Caco-2 (cell line): Measurements from ENCODE around the gene PTGFRN. TPM values are rescaled to one million over a fixed set of nuclear protein-coding genes. Genes with fewer than 3 reads are reported as not detected.

ENCODE experiments used
- BruUV-seq: library from RNA; stranded (reverse); fragments of 400-500 nt; replicated peaks from 2 replicates; lab custom pipeline; 2021; lab: Mats Ljungman, UMichigan
- CTCF ChIA-PET: fragments of 300-600 bp; sonication (Branson Sonifier 250); formaldehyde crosslinking; loops from one replicate; lab custom pipeline; 2022; ENCODE audit warnings: antibody characterized with exemption; lab: Charles Lee
- POLR2A ChIA-PET: fragments of 300-600 bp; sonication (Branson Sonifier 250); formaldehyde crosslinking; loops from one replicate; lab custom pipeline; 2022; ENCODE audit warnings: antibody characterized with exemption; lab: Charles Lee
- DNase-seq, 2 experiments: peaks; one replicate each; pipeline versions ENCODE4 v3.0.0 to v3.0.0-alpha.2; 2020 to 2022
- H3K27me3 ChIP-seq: replicated peaks from 2 replicates; pipeline ENCODE4 v1.6.0; 2011; ENCODE audit warnings: low read length; ENCODE audit not compliant: control insufficient read depth, insufficient read depth
- H3K36me3 ChIP-seq: 2 replicates; pipeline ENCODE4 v1.5.1; 2011; ENCODE audit warnings: low read length; ENCODE audit not compliant: control insufficient read depth, insufficient read depth
- H3K4me1 ChIP-seq: fragments of 250-450 bp; sonication (Bioruptor Pico); 2 replicates; pipeline ENCODE4 v1.5.1; 2020; ENCODE audit warnings: mild to moderate bottlenecking
- H3K4me3 ChIP-seq: 2 replicates; pipeline ENCODE4 v1.5.1; 2011; ENCODE audit warnings: low read depth, mild to moderate bottlenecking, control low read depth, low read length
- H3K9me3 ChIP-seq: fragments of 250-450 bp; sonication (Bioruptor Pico); 2 replicates; pipeline ENCODE4 v1.5.1; 2020; ENCODE audit warnings: mild to moderate bottlenecking, moderate library complexity
- H3K27ac Mint-ChIP-seq: one replicate; pipeline ENCODE4 v1.8.0; 2022; ENCODE audit warnings: mixed read lengths; ENCODE audit not compliant: unreplicated experiment
- H3K27me3 Mint-ChIP-seq: one replicate; pipeline ENCODE4 v1.8.0; 2022; ENCODE audit warnings: mixed read lengths; ENCODE audit not compliant: insufficient read depth, unreplicated experiment
- H3K36me3 Mint-ChIP-seq: one replicate; pipeline ENCODE4 v1.8.0; 2022; ENCODE audit warnings: mild to moderate bottlenecking, mixed read lengths; ENCODE audit not compliant: insufficient read depth, unreplicated experiment
- H3K4me1 Mint-ChIP-seq: one replicate; pipeline ENCODE4 v1.8.0; 2022; ENCODE audit warnings: low read depth, mixed read lengths; ENCODE audit not compliant: unreplicated experiment
- H3K4me3 Mint-ChIP-seq: one replicate; pipeline ENCODE4 v1.8.0; 2022; ENCODE audit warnings: mild to moderate bottlenecking, moderate library complexity, mixed read lengths; ENCODE audit not compliant: unreplicated experiment
- H3K9me3 Mint-ChIP-seq: one replicate; pipeline ENCODE4 v1.8.0; 2022; ENCODE audit warnings: mixed read lengths; ENCODE audit not compliant: unreplicated experiment
- CTCF ChIP-seq, 2 experiments: fragments of 200-600 bp in 1 of 2; IDR thresholded peaks; 1 replicate in 1 of 2; 2 replicates in 1 of 2; pipeline versions ENCODE4 v1.5.1 to v1.8.0; 2011 to 2022; ENCODE audit warnings: antibody characterized with exemption in 1 of 2, control low read depth in 1 of 2, inconsistent platforms in 1 of 2, low read depth in 1 of 2, low read length in 1 of 2, mild to moderate bottlenecking in 1 of 2, moderate library complexity in 1 of 2; ENCODE audit not compliant: insufficient read depth in 1 of 2, severe bottlenecking in 1 of 2, unreplicated experiment in 1 of 2
- intact Hi-C: fragments of 100-400 bp; cut with micrococcal nuclease; formaldehyde crosslinking; loops from one replicate; pipeline ENCODE4 v1.10.0; 2022; ENCODE audit not compliant: unreplicated experiment
- total RNA-seq: library from RNA; stranded (reverse); gene quantifications from 2 replicates; pipeline ENCODE4 v1.2.3, GENCODE V29; 2022

PTGFRN gene
- total RNA-seq, 1 experiment from 2014 or later, result 16.2 TPM

- Histone ChIP-seq H3K4me1 (no peaks in the 10 kb centered on the region), H3K36me3 (no peaks in the 10 kb centered on the region), H3K27me3 (no peaks in the 10 kb centered on the region), H3K9me3 (no peaks in the 10 kb centered on the region), H3K4me3 (no peak overlapping the region)
- no peak for TF ChIP-seq CTCF (IDR thresholded peaks at IDR 0.05; ENCODE audit: insufficient read depth in 1 of 2, low read depth in 1 of 2, low read length in 1 of 2, severe bottlenecking in 1 of 2, unreplicated experiment in 1 of 2)
- intact Hi-C loops, result no loop called here
- POLR2A ChIA-PET, result no interaction called here
- H3K4me3 Mint-ChIP-seq, result no peak overlapping the region
- H3K36me3 Mint-ChIP-seq, result no peaks in the 10 kb centered on the region
- no peak overlapping the region for H3K27ac Mint-ChIP-seq
- no TSS peak for BruUV-seq
- H3K9me3 Mint-ChIP-seq, result peaks cover 10% of the 10 kb centered on the region
- no peaks in the 10 kb centered on the region for H3K27me3 Mint-ChIP-seq
- no peaks in the 10 kb centered on the region for H3K4me1 Mint-ChIP-seq
- no peak for DNase-seq
- CTCF ChIA-PET, result no interaction called here
Observed at GRCh38 chr1:116871779-116872146, 38.0 kb upstream of the PTGFRN start.

GRCh38 chr1:116873680-116874271 is 35.9 kb upstream of the PTGFRN start:
- no peak for DNase-seq
- BruUV-seq, result no TSS peak
- no peak for TF ChIP-seq CTCF (IDR thresholded peaks at IDR 0.05; ENCODE audit: insufficient read depth in 1 of 2, low read depth in 1 of 2, low read length in 1 of 2, severe bottlenecking in 1 of 2, unreplicated experiment in 1 of 2)
- peaks cover 10% of the 10 kb centered on the region for H3K9me3 Mint-ChIP-seq
- intact Hi-C loops, result no loop called here
- H3K4me1 Mint-ChIP-seq, result no peaks in the 10 kb centered on the region
- Histone ChIP-seq H3K9me3 (no peaks in the 10 kb centered on the region), H3K36me3 (no peaks in the 10 kb centered on the region), H3K27me3 (no peaks in the 10 kb centered on the region), H3K4me3 (no peak overlapping the region), H3K4me1 (no peaks in the 10 kb centered on the region)
- no peaks in the 10 kb centered on the region for H3K27me3 Mint-ChIP-seq
- no peak overlapping the region for H3K4me3 Mint-ChIP-seq
- no peak overlapping the region for H3K27ac Mint-ChIP-seq
- POLR2A ChIA-PET, result no interaction called here
- no peaks in the 10 kb centered on the region for H3K36me3 Mint-ChIP-seq
- CTCF ChIA-PET, result no interaction called here

GRCh38 chr1:116874733-116875249 is 34.9 kb upstream of the PTGFRN start:
- no peak for DNase-seq
- no peaks in the 10 kb centered on the region for H3K4me1 ChIP-seq
- intact Hi-C loops, result no loop called here
- BruUV-seq, result no TSS peak
- CTCF ChIA-PET, result no interaction called here
- H3K4me3 ChIP-seq, result no peak overlapping the region
- no peaks in the 10 kb centered on the region for H3K9me3 ChIP-seq
- H3K27ac Mint-ChIP-seq, result no peak overlapping the region
- no peaks in the 10 kb centered on the region for H3K27me3 Mint-ChIP-seq
- no peaks in the 10 kb centered on the region for H3K4me1 Mint-ChIP-seq
- peaks cover 10% of the 10 kb centered on the region for H3K9me3 Mint-ChIP-seq
- no peaks in the 10 kb centered on the region for H3K27me3 ChIP-seq
- H3K36me3 ChIP-seq, result no peaks in the 10 kb centered on the region
- no peaks in the 10 kb centered on the region for H3K36me3 Mint-ChIP-seq
- no peak for TF ChIP-seq CTCF (IDR thresholded peaks at IDR 0.05; ENCODE audit: insufficient read depth in 1 of 2, low read depth in 1 of 2, low read length in 1 of 2, severe bottlenecking in 1 of 2, unreplicated experiment in 1 of 2)
- no peak overlapping the region for H3K4me3 Mint-ChIP-seq
- POLR2A ChIA-PET, result no interaction called here
